HG02642 (cell line): ENCODE results near the gene VKORC1L1.
"Not testable (repeated sequence)": the region's sequence is repeated elsewhere in the genome, so short reads cannot be mapped to it uniquely, and the experiment has no call there.

ENCODE experiments used
- ATAC-seq: cut with Tn5 transposase; IDR thresholded peaks from one replicate; pipeline ENCODE4 v1.9.1; 2021; ENCODE audit warnings: mild to moderate bottlenecking; ENCODE audit not compliant: unreplicated experiment, poor library complexity

The VKORC1L1 gene

GRCh38 chr7:65880242-65880641 is 7.4 kb downstream of the VKORC1L1 start:
- not testable (repeated sequence) for ATAC-seq

GRCh38 chr7:65884983-65885382 is 12.1 kb downstream of the VKORC1L1 start:
- not testable (repeated sequence) for ATAC-seq

- not testable (repeated sequence) for ATAC-seq
Observed at GRCh38 chr7:65885533-65885932, 12.7 kb downstream of the VKORC1L1 start.

- ATAC-seq = not testable (repeated sequence)
Observed at GRCh38 chr7:65888434-65889156, 15.7 kb downstream of the VKORC1L1 start.

- ATAC-seq = not testable (repeated sequence)
Observed at GRCh38 chr7:65889722-65890121, 16.8 kb downstream of the VKORC1L1 start.

GRCh38 chr7:65892161-65892560 is 19.3 kb downstream of the VKORC1L1 start:
- no peak for ATAC-seq

- ATAC-seq = no peak
Observed at GRCh38 chr7:65892835-65893234, 20.0 kb downstream of the VKORC1L1 start.

GRCh38 chr7:65896279-65896870 is 23.5 kb downstream of the VKORC1L1 start:
- ATAC-seq = no peak

GRCh38 chr7:65897289-65897688 is 24.4 kb downstream of the VKORC1L1 start:
- not testable (repeated sequence) for ATAC-seq

GRCh38 chr7:65898677-65899447 is 26.0 kb downstream of the VKORC1L1 start:
- ATAC-seq = peak; percentile 79

- ATAC-seq = no peak
Observed at GRCh38 chr7:65902306-65902705, 29.4 kb downstream of the VKORC1L1 start.

GRCh38 chr7:65907501-65908198 is 34.8 kb downstream of the VKORC1L1 start:
- no peak for ATAC-seq

GRCh38 chr7:65910237-65910636 is 37.4 kb downstream of the VKORC1L1 start:
- ATAC-seq = no peak

GRCh38 chr7:65912237-65912636 is 39.4 kb downstream of the VKORC1L1 start:
- no peak for ATAC-seq

- no peak for ATAC-seq
Observed at GRCh38 chr7:65915921-65916657, 43.2 kb downstream of the VKORC1L1 start.

GRCh38 chr7:65923316-65923715 is 50.4 kb downstream of the VKORC1L1 start:
- ATAC-seq = no peak

GRCh38 chr7:65924193-65924592 is 51.3 kb downstream of the VKORC1L1 start:
- no peak for ATAC-seq

- ATAC-seq = no peak
Observed at GRCh38 chr7:65925040-65925439, 52.2 kb downstream of the VKORC1L1 start.

GRCh38 chr7:65926588-65926987 is 53.7 kb downstream of the VKORC1L1 start:
- ATAC-seq = no peak
